Muscle layer of colon (tissue), 2 donors: ENCODE data around the gene TANK.
"Not testable (repeated sequence)": the region's sequence is repeated elsewhere in the genome, so short reads cannot be mapped to it uniquely, and the experiment has no call there.

ENCODE experiments used
- H3K27ac ChIP-seq: one replicate; pipeline ENCODE4 v1.7.0; 2013; ENCODE audit warnings: low read depth, mild to moderate bottlenecking, low read length, moderate library complexity
- H3K27me3 ChIP-seq, 2 donors: one replicate each; pipeline ENCODE4 v1.7.0; 2013; ENCODE audit warnings: low read length in 2 of 2, mild to moderate bottlenecking in 2 of 2; ENCODE audit not compliant: insufficient read depth in 2 of 2, control insufficient read depth in 1 of 2
- H3K36me3 ChIP-seq: one replicate; pipeline ENCODE4 v1.7.0; 2013; ENCODE audit warnings: mild to moderate bottlenecking, low read length; ENCODE audit not compliant: insufficient read depth
- H3K4me1 ChIP-seq: one replicate; pipeline ENCODE4 v1.7.0; 2013; ENCODE audit warnings: mild to moderate bottlenecking, low read length; ENCODE audit not compliant: insufficient read depth
- H3K4me3 ChIP-seq, 2 donors: one replicate each; pipeline ENCODE4 v1.7.0; 2013; ENCODE audit warnings: low read length in 2 of 2, low read depth in 1 of 2, mild to moderate bottlenecking in 1 of 2, moderate library complexity in 1 of 2
- H3K9ac ChIP-seq: one replicate; pipeline ENCODE4 v1.7.0; 2013; ENCODE audit warnings: low read length
- H3K9me3 ChIP-seq: one replicate; pipeline ENCODE4 v1.7.0; 2013; ENCODE audit warnings: mild to moderate bottlenecking, low read length
- donor health status: abdominal sarcoma.
- donor health status: Adenocarcinoma of cecum.

The TANK gene

GRCh38 chr2:161238560-161239325, 78.5 kb downstream of the TANK start:
- no peak overlapping the region for H3K9ac ChIP-seq
- H3K9me3 ChIP-seq = no peaks in the 10 kb centered on the region

GRCh38 chr2:161239326-161240109, 79.3 kb downstream of the TANK start:
- H3K9ac ChIP-seq = no peak overlapping the region
- peaks cover 5% of the 10 kb centered on the region for H3K36me3 ChIP-seq
- H3K27ac ChIP-seq = peak overlapping the region; percentile 49
- H3K27me3 ChIP-seq = no peaks in the 10 kb centered on the region
- peaks cover 5% of the 10 kb centered on the region for H3K4me1 ChIP-seq
- H3K9me3 ChIP-seq = no peaks in the 10 kb centered on the region
- H3K4me3 ChIP-seq = peak overlapping the region in 1 of 2 donors; percentile 62

More at GRCh38 chr2:161238560-161239325, 78.5 kb downstream of the TANK start:
- H3K36me3 ChIP-seq = peaks cover 5% of the 10 kb centered on the region
- H3K4me3 ChIP-seq = peak overlapping the region in 1 of 2 donors; percentile 62
- H3K27ac ChIP-seq = peak overlapping the region; percentile 56
- no peaks in the 10 kb centered on the region for H3K27me3 ChIP-seq
- H3K4me1 ChIP-seq = peaks cover 5% of the 10 kb centered on the region

- no peaks in the 10 kb centered on the region for H3K9me3 ChIP-seq
- H3K4me1 ChIP-seq = peaks cover 5% of the 10 kb centered on the region
- no peak overlapping the region for H3K27ac ChIP-seq
Measured at GRCh38 chr2:161241894-161242293, 81.7 kb downstream of the TANK start.

GRCh38 chr2:161243312-161243711, 83.1 kb downstream of the TANK start:
- Histone ChIP-seq H3K4me1 (no peaks in the 10 kb centered on the region), H3K9ac (no peak overlapping the region), H3K9me3 (no peaks in the 10 kb centered on the region), H3K4me3 (no peak overlapping the region), H3K27ac (no peak overlapping the region), H3K36me3 (no peaks in the 10 kb centered on the region), H3K27me3 (no peaks in the 10 kb centered on the region)

More at GRCh38 chr2:161241894-161242293, 81.7 kb downstream of the TANK start:
- H3K27me3 ChIP-seq = no peaks in the 10 kb centered on the region
- no peaks in the 10 kb centered on the region for H3K36me3 ChIP-seq
- H3K4me3 ChIP-seq = no peak overlapping the region
- no peak overlapping the region for H3K9ac ChIP-seq

GRCh38 chr2:161243905-161244304, 83.7 kb downstream of the TANK start:
- H3K4me3 ChIP-seq = no peak overlapping the region
- H3K9ac ChIP-seq = no peak overlapping the region
- H3K9me3 ChIP-seq = no peaks in the 10 kb centered on the region
- H3K4me1 ChIP-seq = no peaks in the 10 kb centered on the region
- H3K27ac ChIP-seq = no peak overlapping the region
- no peaks in the 10 kb centered on the region for H3K27me3 ChIP-seq
- H3K36me3 ChIP-seq = no peaks in the 10 kb centered on the region

GRCh38 chr2:161244387-161245260, 84.4 kb downstream of the TANK start:
- H3K27me3 ChIP-seq, H3K4me1 ChIP-seq, H3K9ac ChIP-seq, H3K9me3 ChIP-seq, H3K36me3 ChIP-seq, H3K27ac ChIP-seq, H3K4me3 ChIP-seq: not testable (repeated sequence)

- Histone ChIP-seq H3K9me3 (no peaks in the 10 kb centered on the region), H3K4me1 (no peaks in the 10 kb centered on the region), H3K36me3 (no peaks in the 10 kb centered on the region), H3K27ac (no peak overlapping the region), H3K4me3 (no peak overlapping the region), H3K9ac (no peak overlapping the region), H3K27me3 (no peaks in the 10 kb centered on the region)
Measured at GRCh38 chr2:161245261-161245553, 85.0 kb downstream of the TANK start.

- Histone ChIP-seq H3K4me1 (no peaks in the 10 kb centered on the region), H3K27ac (no peak overlapping the region), H3K9me3 (no peaks in the 10 kb centered on the region), H3K27me3 (no peaks in the 10 kb centered on the region), H3K4me3 (no peak overlapping the region), H3K9ac (no peak overlapping the region), H3K36me3 (no peaks in the 10 kb centered on the region)
Measured at GRCh38 chr2:161245671-161246070, 85.4 kb downstream of the TANK start.

GRCh38 chr2:161246281-161246680, 86.1 kb downstream of the TANK start:
- Histone ChIP-seq H3K27me3 (no peaks in the 10 kb centered on the region), H3K36me3 (no peaks in the 10 kb centered on the region), H3K9ac (no peak overlapping the region), H3K4me1 (no peaks in the 10 kb centered on the region), H3K27ac (no peak overlapping the region), H3K9me3 (no peaks in the 10 kb centered on the region), H3K4me3 (no peak overlapping the region)

- no peaks in the 10 kb centered on the region for H3K9me3 ChIP-seq
- H3K27me3 ChIP-seq = no peaks in the 10 kb centered on the region
- H3K4me3 ChIP-seq = no peak overlapping the region
- H3K4me1 ChIP-seq = no peaks in the 10 kb centered on the region
- no peaks in the 10 kb centered on the region for H3K36me3 ChIP-seq
- H3K9ac ChIP-seq = no peak overlapping the region
- H3K27ac ChIP-seq = no peak overlapping the region
Measured at GRCh38 chr2:161250864-161251436, 90.7 kb downstream of the TANK start.
